Prostate gland (tissue), 2 donors: ENCODE results near the gene SLC25A27.

Source experiments
- CTCF ChIP-seq, 4 experiments: fragments of 200-600 bp in 2 of 4; fragments of 450-650 bp in 2 of 4; sonication (generic) in 2 of 4; IDR thresholded peaks; 1 replicate in 3 of 4; 2 replicates in 1 of 4; pipeline ENCODE4 v1.5.1; 2016 to 2019; ENCODE audit warnings: antibody characterized with exemption in 4 of 4, mild to moderate bottlenecking in 2 of 4, moderate library complexity in 2 of 4
- POLR2A ChIP-seq: fragments of 450-650 bp; IDR thresholded peaks from one replicate; pipeline ENCODE4 v1.6.1; 2016; ENCODE audit warnings: antibody characterized with exemption, mild to moderate bottlenecking

DNA sequence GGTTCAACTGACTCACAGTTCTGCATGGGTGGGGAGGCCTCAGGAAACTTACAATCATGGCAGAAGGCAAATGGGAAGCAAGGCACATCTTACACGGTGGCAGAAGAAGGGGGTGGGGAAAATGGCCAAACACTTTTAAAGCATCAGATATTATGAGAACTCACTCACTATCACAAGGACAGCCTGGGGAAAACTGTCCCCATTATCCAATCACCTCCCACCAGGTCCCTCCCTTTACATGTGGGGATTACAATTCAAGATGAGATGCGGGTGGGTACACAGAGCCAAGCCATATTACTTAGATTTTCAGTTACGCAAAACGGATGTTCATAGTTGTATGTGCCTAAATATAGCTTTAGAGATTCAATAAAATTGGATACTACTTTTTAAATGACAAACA lies 25.8 kb upstream of the SLC25A27 start:
- TF ChIP-seq POLR2A (no peak), CTCF (IDR thresholded peaks at IDR 0.05) (no peak)
